H9 (cell line): Measurements from ENCODE around the gene EPS15. TPM values are rescaled to one million over a fixed set of nuclear protein-coding genes. Genes with fewer than 3 reads are reported as not detected.

Experiments
- DNase-seq: peaks from one replicate; pipeline ENCODE4 v3.0.0-alpha.2; 2017
- H2AFZ ChIP-seq: one replicate; pipeline ENCODE4 v1.6.1; 2013; ENCODE audit warnings: mild to moderate bottlenecking, low read length, control low read depth, moderate library complexity
- H2AK5ac ChIP-seq: 2 replicates; pipeline ENCODE4 v1.6.1; 2013; ENCODE audit warnings: low read length, control low read depth, mixed read lengths; ENCODE audit not compliant: insufficient read length
- H2BK120ac ChIP-seq: one replicate; pipeline ENCODE4 v1.6.1; 2013; ENCODE audit warnings: low read depth, mild to moderate bottlenecking, low read length, control low read depth, inconsistent platforms; ENCODE audit not compliant: poor library complexity, severe bottlenecking
- H2BK12ac ChIP-seq: 2 replicates; pipeline ENCODE4 v1.6.1; 2013; ENCODE audit warnings: low read length, control low read depth, mixed read lengths, low read depth; ENCODE audit not compliant: insufficient read length
- H2BK15ac ChIP-seq: 2 replicates; pipeline ENCODE4 v1.6.1; 2013; ENCODE audit warnings: low read depth, low read length, control low read depth
- H2BK20ac ChIP-seq: one replicate; pipeline ENCODE4 v1.6.1; 2013; ENCODE audit warnings: low read depth, mild to moderate bottlenecking, low read length, control low read depth, inconsistent platforms; ENCODE audit not compliant: poor library complexity, severe bottlenecking
- H2BK5ac ChIP-seq: 2 replicates; pipeline ENCODE4 v1.6.1; 2013; ENCODE audit warnings: low read length, control low read depth, mixed read lengths; ENCODE audit not compliant: insufficient read length
- H3K14ac ChIP-seq: 2 replicates; pipeline ENCODE4 v1.6.1; 2013; ENCODE audit warnings: low read length, control low read depth; ENCODE audit not compliant: insufficient read depth
- H3K18ac ChIP-seq: 2 replicates; pipeline ENCODE4 v1.6.1; 2013; ENCODE audit warnings: low read depth, mild to moderate bottlenecking, mixed read lengths, low read length, control low read depth; ENCODE audit not compliant: insufficient read length
- H3K23ac ChIP-seq: 2 replicates; pipeline ENCODE4 v1.6.1; 2013; ENCODE audit warnings: low read length, control low read depth, mixed read lengths, low read depth; ENCODE audit not compliant: insufficient read length
- H3K23me2 ChIP-seq: 2 replicates; pipeline ENCODE4 v1.6.1; 2013; ENCODE audit warnings: low read depth, mild to moderate bottlenecking, mixed read lengths, low read length, control low read depth; ENCODE audit not compliant: insufficient read length, poor library complexity, severe bottlenecking
- H3K27ac ChIP-seq: 2 replicates; pipeline ENCODE4 v1.5.1; 2013; ENCODE audit warnings: low read length, control low read depth, mixed read lengths, low read depth; ENCODE audit not compliant: insufficient read length
- H3K27me3 ChIP-seq: 2 replicates; pipeline ENCODE4 v1.6.1; 2013; ENCODE audit warnings: low read length, control low read depth, inconsistent platforms; ENCODE audit not compliant: insufficient read depth
- H3K4ac ChIP-seq: 2 replicates; pipeline ENCODE4 v1.6.1; 2013; ENCODE audit warnings: low read depth, mild to moderate bottlenecking, control low read depth, inconsistent platforms, low read length, moderate library complexity
- H3K4me1 ChIP-seq: 2 replicates; pipeline ENCODE4 v1.6.1; 2013; ENCODE audit warnings: low read length, control low read depth, inconsistent platforms; ENCODE audit not compliant: insufficient read depth
- H3K4me2 ChIP-seq: 2 replicates; pipeline ENCODE4 v1.6.1; 2013; ENCODE audit warnings: low read length, control low read depth, mixed read lengths; ENCODE audit not compliant: insufficient read length, insufficient read depth
- H3K56ac ChIP-seq: 2 replicates; pipeline ENCODE4 v1.6.1; 2013; ENCODE audit warnings: low read depth, mild to moderate bottlenecking, mixed read lengths, low read length, control low read depth; ENCODE audit not compliant: insufficient read length
- H3K79me1 ChIP-seq: 2 replicates; pipeline ENCODE4 v1.6.1; 2013; ENCODE audit warnings: low read depth, mild to moderate bottlenecking, moderate library complexity, low read length, control low read depth, inconsistent platforms; ENCODE audit not compliant: insufficient read depth, poor library complexity, severe bottlenecking
- H3K79me2 ChIP-seq: 2 replicates; pipeline ENCODE4 v1.6.1; 2013; ENCODE audit warnings: low read length, control low read depth, inconsistent platforms; ENCODE audit not compliant: insufficient read depth
- H3K9ac ChIP-seq: 2 replicates; pipeline ENCODE4 v1.6.1; 2013; ENCODE audit warnings: low read length, control low read depth, mixed read lengths; ENCODE audit not compliant: insufficient read length; ENCODE audit errors: extremely low read depth
- H3K9me3 ChIP-seq: one replicate; pipeline ENCODE4 v1.6.1; 2013; ENCODE audit warnings: low read depth, low read length, inconsistent platforms; ENCODE audit not compliant: control insufficient read depth
- H3T11ph ChIP-seq: one replicate; pipeline ENCODE4 v1.6.1; 2013; ENCODE audit warnings: mild to moderate bottlenecking, low read length, control low read depth, inconsistent platforms
- H4K20me1 ChIP-seq: one replicate; pipeline ENCODE4 v1.6.1; 2013; ENCODE audit not compliant: control insufficient read depth, insufficient read length, insufficient read depth
- H4K5ac ChIP-seq: 2 replicates; pipeline ENCODE4 v1.6.1; 2013; ENCODE audit warnings: low read depth, mild to moderate bottlenecking, mixed read lengths, low read length, control low read depth; ENCODE audit not compliant: insufficient read length
- H4K8ac ChIP-seq: replicated peaks from 2 replicates; pipeline ENCODE4 v1.6.1; 2013; ENCODE audit warnings: low read length, control low read depth, mixed read lengths, low read depth; ENCODE audit not compliant: insufficient read length
- H4K91ac ChIP-seq: 2 replicates; pipeline ENCODE4 v1.6.1; 2013; ENCODE audit warnings: low read depth, mild to moderate bottlenecking, moderate library complexity, mixed read lengths, low read length, control low read depth; ENCODE audit not compliant: insufficient read length
- H3K27ac Mint-ChIP-seq, 3 experiments: 2 replicates in 2 of 3; 3 replicates in 1 of 3; pipeline ENCODE4 v1.8.0; 2020 to 2021; ENCODE audit warnings: mixed read lengths in 3 of 3, mild to moderate bottlenecking in 1 of 3, moderate library complexity in 1 of 3
- H3K27me3 Mint-ChIP-seq: 2 replicates; pipeline ENCODE4 v1.8.0; 2021; ENCODE audit warnings: low read depth, mild to moderate bottlenecking, moderate library complexity, mixed read lengths
- H3K36me3 Mint-ChIP-seq, 3 experiments: 2 replicates in 2 of 3; 3 replicates in 1 of 3; pipeline ENCODE4 v1.8.0; 2020 to 2021; ENCODE audit warnings: low read depth in 3 of 3, mixed read lengths in 3 of 3; ENCODE audit not compliant: insufficient read depth in 1 of 3
- H3K4me1 Mint-ChIP-seq, 2 experiments: 2 replicates each; pipeline ENCODE4 v1.8.0; 2020; ENCODE audit warnings: mixed read lengths in 2 of 2
- H3K4me3 Mint-ChIP-seq, 2 experiments: 2 replicates in 1 of 2; 3 replicates in 1 of 2; pipeline ENCODE4 v1.8.0; 2020 to 2021; ENCODE audit warnings: mild to moderate bottlenecking in 2 of 2, mixed read lengths in 2 of 2, moderate library complexity in 1 of 2
- H3K9me3 Mint-ChIP-seq, 2 experiments: 2 replicates in 1 of 2; 3 replicates in 1 of 2; pipeline ENCODE4 v1.8.0; 2020; ENCODE audit warnings: mild to moderate bottlenecking in 2 of 2, mixed read lengths in 2 of 2, moderate library complexity in 1 of 2
- CTCF ChIP-seq: fragments of 200-600 bp; sonication (generic); conservative IDR thresholded peaks from 3 replicates; pipeline ENCODE4 v1.8.0; 2021; ENCODE audit warnings: antibody characterized with exemption, mild to moderate bottlenecking
- WGBS: extraction: QIAGEN DNeasy Blood & Tissue Kit; methylation state at CpG from one replicate; pipeline ENCODE4 v1.1.7; 2013; ENCODE audit warnings: missing lambda C conversion rate, low lambda C conversion rate, mixed read lengths; ENCODE audit not compliant: insufficient read length; ENCODE audit errors: extremely low coverage; 5-methylcytosine and 5-hydroxymethylcytosine counted together
- total RNA-seq: library from RNA; stranded (reverse); gene quantifications from 2 replicates; pipeline ENCODE4 v1.2.1, GENCODE V29; 2021

Gene EPS15
- total RNA-seq, 1 experiment from 2014 or later, result 44.1 TPM

DNA sequence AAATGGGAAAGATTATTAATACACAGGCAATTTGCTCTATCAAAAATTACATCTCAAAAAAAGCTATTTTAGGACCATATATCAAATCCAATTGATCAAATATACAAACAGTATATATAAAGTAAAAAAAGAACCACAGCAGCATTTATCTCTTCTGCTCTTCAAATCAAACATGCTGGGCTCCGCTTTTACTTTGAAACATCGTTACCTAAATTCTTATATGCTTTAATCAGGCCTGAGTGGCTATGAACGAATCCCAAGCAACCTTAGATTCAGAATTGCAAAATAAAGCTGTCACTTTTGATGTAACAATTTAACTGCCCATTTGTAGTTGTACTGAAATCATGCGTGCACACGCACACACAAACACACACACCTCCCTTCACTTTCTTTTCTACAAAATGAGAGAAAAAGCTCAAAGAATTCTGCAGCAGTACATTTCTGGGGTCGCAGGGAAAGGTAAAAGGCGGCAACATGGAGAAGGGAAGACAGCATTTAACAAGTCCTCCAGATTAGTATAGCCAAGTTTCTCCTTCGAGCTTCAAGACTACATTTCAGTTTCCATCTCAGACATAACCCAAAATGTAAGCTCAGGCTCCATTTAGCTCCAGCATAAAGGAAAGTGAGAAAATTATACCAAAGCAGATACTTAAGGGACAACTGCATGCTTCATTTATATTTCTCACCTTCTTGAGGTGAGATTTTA lies 96.5 kb downstream of the EPS15 start:
- Mint-ChIP-seq H3K36me3 (peaks cover 0 to 2% (median 0%) of the 10 kb centered on the region in 3 experiments; a peak in 2 of 7 replicates), H3K27me3 (no peaks in the 10 kb centered on the region), H3K9me3 (no peaks in the 10 kb centered on the region), H3K4me1 (peaks cover 27 to 35% of the 10 kb centered on the region in 2 experiments), H3K27ac (peak overlapping the region; percentile 90 to 97 (median 91)), H3K4me3 (peak overlapping the region in 1 of 2 experiments; percentile 88; a peak in 4 of 5 replicates)
- no peak overlapping the region for H2BK15ac ChIP-seq
- peaks cover 2% of the 10 kb centered on the region; the same call in 1 of the 2 replicates for H3K4me1 ChIP-seq
- H3K4me2 ChIP-seq, result peak overlapping the region; percentile 63
- H2AK5ac ChIP-seq, result no peak overlapping the region
- no peak overlapping the region for H2BK12ac ChIP-seq
- no peak for TF ChIP-seq CTCF
- H2BK120ac ChIP-seq, result no peak overlapping the region
- H2BK20ac ChIP-seq, result peak overlapping the region; percentile 49
- H4K8ac ChIP-seq, result no peak overlapping the region
- no peak for DNase-seq
- H3K79me2 ChIP-seq, result no peaks in the 10 kb centered on the region
- H3K14ac ChIP-seq, result peak overlapping the region; percentile 45; the same call in 1 of the 2 replicates
- H3K79me1 ChIP-seq, result no peaks in the 10 kb centered on the region
- no peaks in the 10 kb centered on the region for H3K27me3 ChIP-seq
- peak overlapping the region; percentile 90 for H2AFZ ChIP-seq
- H3K23ac ChIP-seq, result no peak overlapping the region
- H3K9me3 ChIP-seq, result no peaks in the 10 kb centered on the region
- H2BK5ac ChIP-seq, result no peak overlapping the region
- peak overlapping the region; percentile 61 for H3K18ac ChIP-seq
- peak overlapping the region; percentile 15 for H3K9ac ChIP-seq
- peak overlapping the region; percentile 97 for H3T11ph ChIP-seq
- no peak overlapping the region for H3K56ac ChIP-seq
- no CpG with 5 or more reads among the region's 8 CpGs for WGBS
- peak overlapping the region; percentile 80 for H4K5ac ChIP-seq
- no peaks in the 10 kb centered on the region for H3K23me2 ChIP-seq
- H3K27ac ChIP-seq, result peak overlapping the region; percentile 24
- H4K20me1 ChIP-seq, result no peaks in the 10 kb centered on the region
- no peak overlapping the region for H4K91ac ChIP-seq
- no peak overlapping the region; the same call in 1 of the 2 replicates for H3K4ac ChIP-seq
